MM.1S (cell line): ENCODE results near the gene ZNF283.

Source experiments
- DNase-seq: peaks from one replicate; pipeline ENCODE4 v3.0.0-alpha.2; 2015
- H2AFZ ChIP-seq: fragments of 300-600 bp; sonication (generic); 2 replicates; pipeline ENCODE4 v1.6.0; 2016; ENCODE audit warnings: antibody characterized with exemption, low read length
- H3F3A ChIP-seq: fragments of 300-600 bp; sonication (generic); 2 replicates; pipeline ENCODE4 v1.6.1; 2016; ENCODE audit warnings: mild to moderate bottlenecking, antibody characterized with exemption, low read length, moderate library complexity, mixed read lengths; ENCODE audit not compliant: insufficient read depth
- H3K27ac ChIP-seq: fragments of 300-600 bp; sonication (generic); 2 replicates; pipeline ENCODE4 v1.5.1; 2016; ENCODE audit warnings: mild to moderate bottlenecking, low read length
- H3K27me3 ChIP-seq: fragments of 300-600 bp; sonication (generic); replicated peaks from 2 replicates; pipeline ENCODE4 v1.6.0; 2016; ENCODE audit warnings: low read length; ENCODE audit not compliant: insufficient read depth
- H3K36me3 ChIP-seq: fragments of 300-600 bp; sonication (generic); replicated peaks from 2 replicates; pipeline ENCODE4 v1.6.1; 2016; ENCODE audit warnings: mild to moderate bottlenecking, low read length, mixed read lengths; ENCODE audit not compliant: insufficient read depth
- H3K4me1 ChIP-seq: fragments of 300-600 bp; sonication (generic); 2 replicates; pipeline ENCODE4 v1.6.1; 2016; ENCODE audit warnings: low read length, mixed read lengths
- H3K4me2 ChIP-seq: fragments of 300-600 bp; sonication (generic); 2 replicates; pipeline ENCODE4 v1.6.0; 2016; ENCODE audit warnings: low read depth, low read length
- H3K4me3 ChIP-seq: fragments of 300-600 bp; sonication (generic); 2 replicates; pipeline ENCODE4 v1.5.1; 2016; ENCODE audit warnings: low read length, mixed read lengths
- H3K79me2 ChIP-seq: fragments of 300-600 bp; sonication (generic); 2 replicates; pipeline ENCODE4 v1.6.1; 2016; ENCODE audit warnings: mixed run types, low read length, mixed read lengths
- H3K9ac ChIP-seq: fragments of 300-600 bp; sonication (generic); 2 replicates; pipeline ENCODE4 v1.6.1; 2016; ENCODE audit warnings: low read length, mixed read lengths
- H3K9me2 ChIP-seq: fragments of 300-600 bp; sonication (generic); replicated peaks from 2 replicates; pipeline ENCODE4 v1.6.1; 2016; ENCODE audit warnings: mild to moderate bottlenecking, low read length, mixed read lengths; ENCODE audit not compliant: insufficient read depth
- H3K9me3 ChIP-seq: fragments of 300-600 bp; sonication (generic); replicated peaks from 2 replicates; pipeline ENCODE4 v1.6.1; 2016; ENCODE audit warnings: mild to moderate bottlenecking, low read length, mixed read lengths; ENCODE audit not compliant: insufficient read depth
- H4K20me1 ChIP-seq: fragments of 300-600 bp; sonication (generic); 2 replicates; pipeline ENCODE4 v1.6.1; 2016; ENCODE audit warnings: mild to moderate bottlenecking, low read length, moderate library complexity, mixed read lengths; ENCODE audit not compliant: insufficient read depth
- EZH2 ChIP-seq: fragments of 300-600 bp; sonication (generic); optimal IDR thresholded peaks from 2 replicates; pipeline ENCODE3; 2017; ENCODE audit warnings: low read depth, mild to moderate bottlenecking, antibody characterized with exemption, low read length, mixed read lengths
- EZH2phosphoT487 ChIP-seq: fragments of 300-600 bp; sonication (generic); IDR thresholded peaks from 2 replicates; pipeline ENCODE4 v1.6.1; 2018; ENCODE audit warnings: antibody characterized with exemption, low read length
- TF ChIP-seq, protein P1 (sequence below): fragments of 300-600 bp; sonication (generic); IDR thresholded peaks from 2 replicates; pipeline ENCODE4 v1.5.1; 2016; ENCODE audit warnings: antibody characterized with exemption, low read length, mixed read lengths

ZNF283 gene

GRCh38 chr19:43797556-43797955, 29.6 kb upstream of the ZNF283 start:
- H3K27me3 ChIP-seq = no peaks in the 10 kb centered on the region

DNA sequence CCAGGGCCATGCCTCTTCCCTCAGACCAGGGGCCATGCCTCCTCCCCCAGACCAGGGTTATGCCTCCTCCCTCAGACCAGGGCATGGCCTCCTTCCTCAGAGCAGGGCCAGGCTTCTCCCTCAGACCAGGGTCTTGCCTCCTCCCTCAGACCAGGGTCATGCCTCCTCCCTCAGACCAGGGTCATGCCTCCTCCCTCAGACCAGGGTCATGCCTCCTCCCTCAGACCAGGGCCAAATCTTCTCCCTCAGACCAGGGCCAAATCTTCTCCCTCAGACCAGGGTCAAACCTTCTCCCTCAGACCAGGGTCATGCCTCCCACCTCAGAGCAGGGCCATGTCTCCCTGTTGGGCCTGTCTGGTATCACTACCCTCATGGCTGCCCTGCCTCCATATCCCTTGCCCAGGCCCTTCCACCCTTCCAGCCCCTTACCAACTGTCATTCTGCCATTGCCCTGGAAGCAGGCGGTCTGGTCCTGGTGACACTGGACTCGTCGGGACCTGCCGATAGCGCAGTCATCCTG, 29.0 kb upstream of the ZNF283 start:
- Histone ChIP-seq H3K27me3 (no peaks in the 10 kb centered on the region), H3K27ac (no peak overlapping the region), H3K79me2 (no peaks in the 10 kb centered on the region), H3F3A (no peaks in the 10 kb centered on the region), H3K4me3 (no peak overlapping the region), H3K9me2 (no peaks in the 10 kb centered on the region), H3K4me1 (no peaks in the 10 kb centered on the region), H3K4me2 (no peak overlapping the region), H3K9me3 (no peaks in the 10 kb centered on the region), H3K36me3 (no peaks in the 10 kb centered on the region), H2AFZ (no peak overlapping the region), H3K9ac (no peak overlapping the region), H4K20me1 (no peaks in the 10 kb centered on the region)
- DNase-seq = no peak
- no peak for TF ChIP-seq EZH2
- TF ChIP-seq, protein P1, sequence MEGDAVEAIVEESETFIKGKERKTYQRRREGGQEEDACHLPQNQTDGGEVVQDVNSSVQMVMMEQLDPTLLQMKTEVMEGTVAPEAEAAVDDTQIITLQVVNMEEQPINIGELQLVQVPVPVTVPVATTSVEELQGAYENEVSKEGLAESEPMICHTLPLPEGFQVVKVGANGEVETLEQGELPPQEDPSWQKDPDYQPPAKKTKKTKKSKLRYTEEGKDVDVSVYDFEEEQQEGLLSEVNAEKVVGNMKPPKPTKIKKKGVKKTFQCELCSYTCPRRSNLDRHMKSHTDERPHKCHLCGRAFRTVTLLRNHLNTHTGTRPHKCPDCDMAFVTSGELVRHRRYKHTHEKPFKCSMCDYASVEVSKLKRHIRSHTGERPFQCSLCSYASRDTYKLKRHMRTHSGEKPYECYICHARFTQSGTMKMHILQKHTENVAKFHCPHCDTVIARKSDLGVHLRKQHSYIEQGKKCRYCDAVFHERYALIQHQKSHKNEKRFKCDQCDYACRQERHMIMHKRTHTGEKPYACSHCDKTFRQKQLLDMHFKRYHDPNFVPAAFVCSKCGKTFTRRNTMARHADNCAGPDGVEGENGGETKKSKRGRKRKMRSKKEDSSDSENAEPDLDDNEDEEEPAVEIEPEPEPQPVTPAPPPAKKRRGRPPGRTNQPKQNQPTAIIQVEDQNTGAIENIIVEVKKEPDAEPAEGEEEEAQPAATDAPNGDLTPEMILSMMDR = no peak
- TF ChIP-seq EZH2phosphoT487 = no peak

More at GRCh38 chr19:43797556-43797955, 29.6 kb upstream of the ZNF283 start:
- no peaks in the 10 kb centered on the region for H3F3A ChIP-seq
- TF ChIP-seq EZH2 = no peak
- TF ChIP-seq EZH2phosphoT487 = no peak
- TF ChIP-seq, protein P1 = no peak
- no peak overlapping the region for H3K4me2 ChIP-seq
- no peaks in the 10 kb centered on the region for H3K9me2 ChIP-seq
- H3K4me3 ChIP-seq = no peak overlapping the region
- no peaks in the 10 kb centered on the region for H4K20me1 ChIP-seq
- no peaks in the 10 kb centered on the region for H3K9me3 ChIP-seq
- H3K27ac ChIP-seq = no peak overlapping the region
- no peak for DNase-seq
- no peaks in the 10 kb centered on the region for H3K4me1 ChIP-seq
- no peak overlapping the region for H3K9ac ChIP-seq
- no peak overlapping the region for H2AFZ ChIP-seq
- H3K36me3 ChIP-seq = no peaks in the 10 kb centered on the region
- H3K79me2 ChIP-seq = no peaks in the 10 kb centered on the region

DNA sequence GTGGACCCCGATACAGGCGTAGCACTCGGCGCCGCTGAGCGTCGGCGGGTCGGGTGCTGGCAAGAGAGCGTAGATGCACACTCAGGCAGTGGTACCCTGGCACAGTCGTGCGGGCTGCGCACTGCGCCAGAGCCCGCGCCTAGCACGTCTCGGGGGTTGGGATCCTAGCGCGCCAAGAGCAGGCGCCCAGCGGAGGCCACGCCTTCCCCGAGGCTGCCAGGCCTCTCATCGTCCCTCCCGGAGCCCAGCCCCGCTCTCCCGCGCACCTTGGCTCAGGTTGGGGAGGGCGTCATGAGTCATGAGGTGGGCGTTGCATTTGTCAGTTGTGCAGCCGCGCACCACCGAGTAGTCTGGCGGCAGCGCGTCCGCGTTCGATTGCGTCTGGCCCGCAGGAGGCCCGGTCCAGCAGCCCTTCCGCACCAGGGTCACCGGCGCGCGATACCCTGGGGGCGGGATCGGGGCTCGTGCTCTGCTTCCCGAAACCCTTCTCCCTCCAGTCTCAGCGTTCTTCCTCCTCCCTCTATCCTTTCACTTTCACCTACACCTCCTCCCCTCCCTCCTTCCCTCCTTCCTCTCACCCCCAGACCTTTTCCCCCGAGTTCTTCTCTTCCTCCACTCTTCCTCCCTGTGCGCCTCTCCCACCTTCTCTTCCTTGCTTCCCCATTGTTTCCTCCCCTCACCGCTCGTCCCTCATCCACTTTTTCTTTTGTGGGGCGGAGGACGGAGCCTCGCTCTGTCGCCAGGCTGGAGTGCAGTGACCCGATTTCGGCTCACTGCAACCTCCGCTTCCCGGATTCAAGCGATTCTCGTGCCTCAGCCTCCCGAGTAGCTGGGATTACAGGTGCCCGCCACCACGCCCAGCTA, 28.3 kb upstream of the ZNF283 start:
- Histone ChIP-seq H3K9ac (no peak overlapping the region), H3K79me2 (no peaks in the 10 kb centered on the region), H2AFZ (no peak overlapping the region), H3K4me2 (peak overlapping the region; percentile 6; the same call in 1 of the 2 replicates), H3F3A (no peaks in the 10 kb centered on the region), H3K9me3 (no peaks in the 10 kb centered on the region), H3K9me2 (no peaks in the 10 kb centered on the region), H3K36me3 (no peaks in the 10 kb centered on the region), H3K27ac (no peak overlapping the region), H3K27me3 (no peaks in the 10 kb centered on the region), H3K4me1 (no peaks in the 10 kb centered on the region), H3K4me3 (no peak overlapping the region), H4K20me1 (no peaks in the 10 kb centered on the region)
- no peak for TF ChIP-seq EZH2phosphoT487
- DNase-seq = no peak
